ENCODE data around the gene DAB2IP. TPM values are rescaled to one million over a fixed set of nuclear protein-coding genes. Genes with fewer than 3 reads are reported as not detected.

Gene DAB2IP
- total and polyA plus RNA-seq, 2 experiments from 2014 or later, result 8.9 to 42.8 TPM

- H3K27ac Mint-ChIP-seq, result peak overlapping the region; percentile 62; the same call in 1 of the 2 replicates
- Histone ChIP-seq H2AFZ (no peak overlapping the region), H4K20me1 (replicated peaks; ENCODE audit: insufficient read depth) (peaks cover 21% of the 10 kb centered on the region)
Observed at GRCh38 chr9:121737481-121737931, 86.1 kb downstream of the DAB2IP start.

More at GRCh38 chr9:121737481-121737931, 86.1 kb downstream of the DAB2IP start:
- TF ChIP-seq NANOG (IDR thresholded peaks at IDR 0.05; ENCODE audit: borderline replicate concordance) (no peak), EZH2 (IDR thresholded peaks at IDR 0.05; ENCODE audit: low read depth, unreplicated experiment) (no peak), ZNF114 (CRISPR knock-in tag; IDR thresholded peaks at IDR 0.05) (no peak), EZH2phosphoT487 (IDR thresholded peaks at IDR 0.05; ENCODE audit: unreplicated experiment) (no peak), POLR2AphosphoS5 (IDR thresholded peaks at IDR 0.05; ENCODE audit: low read depth) (no peak), ZNF462 (CRISPR knock-in tag; IDR thresholded peaks at IDR 0.05) (no peak), CREB1 (CRISPR knock-in tag; IDR thresholded peaks at IDR 0.05; ENCODE audit: low read depth) (no peak), REST (IDR thresholded peaks at IDR 0.05; ENCODE audit: unreplicated experiment) (no peak), ZNF331 (CRISPR knock-in tag; IDR thresholded peaks at IDR 0.05; ENCODE audit: low read depth) (no peak), CTCF (conservative IDR thresholded peaks at IDR 0.05; ENCODE audit: low read depth in 2 of 2) (no peak)
- H3K9me2 ChIP-seq (ENCODE audit: insufficient read depth), result no peaks in the 10 kb centered on the region
- H3F3A ChIP-seq (replicated peaks; ENCODE audit: low read depth), result peaks cover 13% of the 10 kb centered on the region
- H3K27ac ChIP-seq (ENCODE audit: low read depth), result no peak overlapping the region
- 0 out of 2 replicates have a peak, but pooled peaks cover 8% of the 10 kb centered on the region for H3K27me3 ChIP-seq (ENCODE audit: insufficient read depth)
- no peaks in the 10 kb centered on the region for H3K36me3 Mint-ChIP-seq (ENCODE audit: low read depth)
- H3K4me3 ChIP-seq, result no peak overlapping the region
- peaks cover 44% of the 10 kb centered on the region for H3K79me2 ChIP-seq (replicated peaks; ENCODE audit: insufficient read depth)
- DNase-seq (ENCODE audit: low spot score) (no peak), ATAC-seq (no peak)
- peak overlapping the region; percentile 99 for H3K4me2 ChIP-seq
- H3K36me3 ChIP-seq (ENCODE audit: insufficient read depth), result no peaks in the 10 kb centered on the region
- peaks cover 47% of the 10 kb centered on the region for H3K4me1 ChIP-seq (ENCODE audit: insufficient read depth)
- H3K9me3 Mint-ChIP-seq, result no peaks in the 10 kb centered on the region
- H3K4me3 Mint-ChIP-seq, result peak overlapping the region; percentile 78; the same call in 2 of the 3 replicates
- peaks cover 78% of the 10 kb centered on the region for H3K4me1 Mint-ChIP-seq
- peaks cover 24% of the 10 kb centered on the region for H3K27me3 Mint-ChIP-seq (ENCODE audit: insufficient read depth, low read depth, poor library complexity)

Data from GM23338 (cell line).